Erythroblast (primary cell): Measurements from ENCODE around the gene ACE.

ENCODE experiments used
- GATA1 ChIP-seq: IDR thresholded peaks from 2 replicates; pipeline ENCODE4 v1.6.1; 2011; ENCODE audit warnings: low read depth, mild to moderate bottlenecking, control low read depth, low read length, moderate library complexity
- POLR2A ChIP-seq: IDR thresholded peaks from 2 replicates; pipeline ENCODE4 v1.6.1; 2011; ENCODE audit warnings: mild to moderate bottlenecking, low read length

- no peak for TF ChIP-seq POLR2A
- no peak for TF ChIP-seq GATA1
Measured at GRCh38 chr17:63491413-63491812, 14.6 kb downstream of the ACE start.
